Ovary (tissue), 9 donors: ENCODE measurements around the gene DSCAML1. TPM values are rescaled to one million over a fixed set of nuclear protein-coding genes. Genes with fewer than 3 reads are reported as not detected.

ENCODE experiments used
- DNase-seq, 5 donors: peaks; one replicate each; pipeline ENCODE4 v3.0.0-alpha.2; 2019 to 2020
- H3K27ac ChIP-seq, 2 donors: fragments of 200-600 bp; one replicate each; pipeline versions ENCODE4 v1.5.1 to v1.8.0; 2019 to 2022
- H3K27me3 ChIP-seq: fragments of 200-600 bp; one replicate; pipeline ENCODE4 v1.8.0; 2022
- H3K36me3 ChIP-seq: fragments of 200-600 bp; sonication (generic); one replicate; pipeline ENCODE4 v1.5.1; 2019
- H3K4me1 ChIP-seq: one replicate; pipeline ENCODE4 v1.8.1; 2013; ENCODE audit warnings: mild to moderate bottlenecking, moderate library complexity; ENCODE audit not compliant: insufficient read depth
- H3K4me3 ChIP-seq: fragments of 200-600 bp; sonication (generic); one replicate; pipeline ENCODE4 v1.5.1; 2017
- H3K9me3 ChIP-seq, 2 donors: fragments of 200-600 bp in 1 of 2; sonication (generic) in 1 of 2; one replicate each; pipeline versions ENCODE4 v1.5.1 to v1.8.1; 2013 to 2019; ENCODE audit warnings: mild to moderate bottlenecking in 1 of 2, moderate library complexity in 1 of 2
- CTCF ChIP-seq, 3 donors: fragments of 450-650 bp in 2 of 3; fragments of 200-600 bp in 1 of 3; IDR thresholded peaks; one replicate each; pipeline versions ENCODE4 v1.5.1 to v1.8.0; 2016 to 2022; ENCODE audit warnings: antibody characterized with exemption in 3 of 3, mild to moderate bottlenecking in 1 of 3
- EP300 ChIP-seq: sonication (generic); formaldehyde crosslinking; IDR thresholded peaks from one replicate; pipeline ENCODE4 v1.6.1; 2017; ENCODE audit warnings: antibody characterized with exemption
- POLR2A ChIP-seq: fragments of 450-650 bp; IDR thresholded peaks from one replicate; pipeline ENCODE4 v1.6.1; 2017; ENCODE audit warnings: antibody characterized with exemption, mild to moderate bottlenecking, moderate library complexity
- WGBS, 3 donors: extraction: QIAGEN DNeasy Blood & Tissue Kit in 1 of 3; methylation state at CpG; one replicate each; pipeline versions ENCODE4 v1.1.5 to v1.1.7; 2013 to 2017; 5-methylcytosine and 5-hydroxymethylcytosine counted together
- intact Hi-C, 4 donors: fragments of 100-400 bp; cut with DNase I; formaldehyde crosslinking; loops; one replicate each; pipeline versions ENCODE4 v1.11.0 to v1.15.1; 2022 to 2023
- polyA plus RNA-seq, 2 donors: library from polyadenylated mRNA; stranded (reverse); fragments of 200-250 nt in 1 of 2; fragments of 350-450 nt in 1 of 2; fragmentation: Illumina TruSeq in 1 of 2; extraction: RNeasy Lipid Tissue Mini Kit (QIAGEN cat#74804) in 1 of 2; gene quantifications; one replicate each; pipeline ENCODE4 v1.2.3, GENCODE V29; 2013 to 2014
- total RNA-seq, 7 donors: library from RNA; depleted of rRNA in 2 of 7; stranded (reverse); fragments of >200 nt in 2 of 7; fragmentation: NEBNext Ultra II Directional in 3 of 7; extraction: Animal tissue kit (Norgen Biotek cat#: 25700) in 3 of 7; gene quantifications; one replicate each; pipeline versions ENCODE4 v1.1.0 to v1.2.4, GENCODE V29; 2016 to 2023
- donor health status: DM: no; HTN: no; CAD: no; lungs with moderate emphysema.
- donor health status: DM: no; HTN: no; CAD: no.
- donor health status: Bipolar disorder and iron deficiency.
- donor health status: DM: yes; HTN: yes; CAD: no.
- donor health status: DM: no; HTN: no; CAD: no.
- donor health status: DM: yes; HTN: yes; CAD: no.

The DSCAML1 gene
- total and polyA plus RNA-seq, 9 donors = 0.77 to 16.5 (median 10.6) TPM

DNA sequence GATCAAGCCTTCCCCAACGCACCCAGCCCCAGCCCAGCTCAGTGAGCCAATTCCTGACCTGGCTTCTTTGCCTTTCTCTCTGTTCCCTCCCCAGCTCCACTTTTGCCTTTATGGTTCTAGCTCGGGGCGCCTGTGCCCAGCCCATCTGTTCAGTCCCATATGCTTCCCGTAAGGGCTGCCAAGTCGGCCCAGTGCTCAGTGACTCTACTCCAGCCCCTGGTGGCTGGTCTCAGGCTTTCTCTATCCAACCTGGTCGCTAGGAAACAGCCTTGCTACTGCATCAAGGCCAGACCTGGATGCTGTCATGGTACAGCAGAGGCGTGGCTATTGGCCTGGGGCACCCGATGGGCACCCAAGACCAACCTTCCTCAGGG, 178.0 kb downstream of the DSCAML1 start:
- Histone ChIP-seq H3K27ac (no peak overlapping the region), H3K9me3 (no peaks in the 10 kb centered on the region), H3K36me3 (no peaks in the 10 kb centered on the region), H3K4me3 (no peak overlapping the region), H3K4me1 (no peaks in the 10 kb centered on the region), H3K27me3 (no peaks in the 10 kb centered on the region)
- no peak for DNase-seq
- TF ChIP-seq EP300 = no peak
- TF ChIP-seq CTCF (IDR thresholded peaks at IDR 0.05) = no peak
- no peak for TF ChIP-seq POLR2A
- 61 to 65% (median 64%) methylated on average over 8 of the region's 8 CpGs for WGBS, 3 donors
- intact Hi-C loops = no loop called here

- H3K36me3 ChIP-seq = no peaks in the 10 kb centered on the region
- H3K4me1 ChIP-seq = no peaks in the 10 kb centered on the region
- intact Hi-C loops = no loop called here
- H3K4me3 ChIP-seq = no peak overlapping the region
- no peaks in the 10 kb centered on the region for H3K27me3 ChIP-seq
- TF ChIP-seq EP300 (no peak), POLR2A (no peak)
- H3K9me3 ChIP-seq = no peaks in the 10 kb centered on the region
- no peak for DNase-seq
- no peak overlapping the region for H3K27ac ChIP-seq
- 75 to 82% (median 78%) methylated on average over 5 of the region's 5 CpGs for WGBS, 3 donors
Observed at GRCh38 chr11:117618302-117618981, 178.6 kb downstream of the DSCAML1 start.

GRCh38 chr11:117616979-117617378, 180.0 kb downstream of the DSCAML1 start:
- H3K9me3 ChIP-seq = no peaks in the 10 kb centered on the region
- no peaks in the 10 kb centered on the region for H3K4me1 ChIP-seq
- no peak overlapping the region for H3K4me3 ChIP-seq
- no peaks in the 10 kb centered on the region for H3K27me3 ChIP-seq
- DNase-seq = no peak
- TF ChIP-seq EP300 = no peak
- TF ChIP-seq CTCF (IDR thresholded peaks at IDR 0.05) = no peak
- TF ChIP-seq POLR2A = no peak
- H3K27ac ChIP-seq = no peak overlapping the region
- WGBS, 3 donors = 80 to 89% (median 89%) methylated on average over 3 of the region's 3 CpGs
- no peaks in the 10 kb centered on the region for H3K36me3 ChIP-seq
- intact Hi-C loops = no loop called here

DNA sequence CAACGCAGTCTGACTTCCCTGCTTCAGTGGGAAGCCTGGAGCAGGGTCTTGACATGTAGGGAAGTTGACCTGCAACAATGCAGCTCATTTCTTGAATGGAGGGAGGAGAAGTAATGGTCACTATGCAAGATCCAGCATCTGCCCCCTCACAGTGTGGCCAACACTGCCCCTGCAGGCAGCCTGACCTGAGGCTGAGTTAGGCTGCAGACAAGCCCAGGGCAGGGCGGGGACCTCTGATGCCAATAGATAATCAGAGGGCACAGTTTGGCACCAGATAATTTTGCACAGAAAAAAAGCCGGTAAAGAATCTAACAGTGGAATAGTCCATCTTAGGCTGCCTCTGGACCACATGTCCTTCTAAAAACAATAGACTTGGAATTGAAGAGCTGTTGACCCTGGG, 182.3 kb downstream of the DSCAML1 start:
- H3K27me3 ChIP-seq = no peaks in the 10 kb centered on the region
- DNase-seq = no peak
- 87 to 94% (median 90%) methylated on average over 3 of the region's 3 CpGs for WGBS, 3 donors
- no peak overlapping the region for H3K4me3 ChIP-seq
- intact Hi-C loops = no loop called here
- no peaks in the 10 kb centered on the region for H3K9me3 ChIP-seq
- H3K36me3 ChIP-seq = no peaks in the 10 kb centered on the region
- no peak overlapping the region for H3K27ac ChIP-seq
- TF ChIP-seq CTCF (IDR thresholded peaks at IDR 0.05) (no peak), EP300 (no peak), POLR2A (no peak)
- no peaks in the 10 kb centered on the region for H3K4me1 ChIP-seq

- WGBS, 3 donors = 64 to 66% (median 64%) methylated on average over 6 of the region's 6 CpGs
- Histone ChIP-seq H3K9me3 (no peaks in the 10 kb centered on the region), H3K27me3 (no peaks in the 10 kb centered on the region), H3K4me3 (no peak overlapping the region), H3K36me3 (no peaks in the 10 kb centered on the region), H3K4me1 (no peaks in the 10 kb centered on the region), H3K27ac (no peak overlapping the region)
- intact Hi-C loops = no loop called here
- DNase-seq = no peak
- TF ChIP-seq CTCF (IDR thresholded peaks at IDR 0.05) = no peak
- no peak for TF ChIP-seq EP300
- no peak for TF ChIP-seq POLR2A
Observed at GRCh38 chr11:117613521-117613920, 183.5 kb downstream of the DSCAML1 start.
